T-cell (primary cell): ENCODE results near the gene CD34. TPM values are rescaled to one million over a fixed set of nuclear protein-coding genes. Genes with fewer than 3 reads are reported as not detected.

Source experiments
- ATAC-seq, 4 experiments: fragments of 200-7000 bp in 3 of 4; fragments of 150-1000 bp in 1 of 4; cut with Tn5 transposase; replicated peaks in 1 of 4; 1 replicate in 3 of 4; 2 replicates in 1 of 4; pipeline ENCODE4 v1.10.0; 2021; ENCODE audit warnings: moderate library complexity in 3 of 4, mild to moderate bottlenecking in 2 of 4, moderate number of reproducible peaks in 1 of 4
- CTCF ChIA-PET, 2 donors: fragments of 300-600 bp; sonication (Branson Sonifier 250); formaldehyde crosslinking; loops; one replicate each; lab custom pipeline; 2022; ENCODE audit warnings: antibody characterized with exemption in 2 of 2; lab: Charles Lee
- POLR2A ChIA-PET, 2 donors: fragments of 300-600 bp; sonication (Branson Sonifier 250); formaldehyde crosslinking; loops; one replicate each; lab custom pipeline; 2022; ENCODE audit warnings: antibody characterized with exemption in 2 of 2; lab: Charles Lee
- DNase-seq, 35 experiments: peaks; one replicate each; pipeline versions ENCODE4 v3.0.0 to v3.0.0-alpha.2; 2013 to 2023
- H3K27ac ChIP-seq: one replicate; pipeline ENCODE4 v1.5.1; 2013; ENCODE audit warnings: low read length
- H3K27me3 ChIP-seq, 2 experiments: replicated peaks in 1 of 2; 1 replicate in 1 of 2; 2 replicates in 1 of 2; pipeline versions ENCODE4 v1.6.1 to v1.7.0; 2013; ENCODE audit warnings: low read length in 1 of 2, mixed read lengths in 1 of 2; ENCODE audit not compliant: control insufficient read depth in 2 of 2, insufficient read depth in 2 of 2; ENCODE audit errors: extremely low read depth in 1 of 2
- H3K36me3 ChIP-seq, 2 donors: 1 replicate in 1 of 2; 2 replicates in 1 of 2; pipeline versions ENCODE4 v1.6.1 to v1.7.0; 2013; ENCODE audit warnings: low read length in 1 of 2; ENCODE audit not compliant: control insufficient read depth in 2 of 2, insufficient read depth in 1 of 2; ENCODE audit errors: extremely low read depth in 1 of 2
- H3K4me1 ChIP-seq, 2 experiments: 1 replicate in 1 of 2; 2 replicates in 1 of 2; pipeline versions ENCODE4 v1.6.1 to v1.7.0; 2013; ENCODE audit warnings: low read length in 2 of 2, mixed read lengths in 1 of 2; ENCODE audit not compliant: insufficient read depth in 2 of 2, control insufficient read depth in 1 of 2; ENCODE audit errors: extremely low read depth in 1 of 2
- H3K4me3 ChIP-seq, 2 donors: 1 replicate in 1 of 2; 2 replicates in 1 of 2; pipeline versions ENCODE4 v1.5.1 to v1.7.0; 2013; ENCODE audit warnings: mild to moderate bottlenecking in 2 of 2, low read length in 1 of 2, moderate library complexity in 1 of 2; ENCODE audit not compliant: control insufficient read depth in 1 of 2; ENCODE audit errors: extremely low read depth in 1 of 2
- H3K9me3 ChIP-seq: 2 replicates; pipeline ENCODE4 v1.7.0; 2013
- H3K27ac Mint-ChIP-seq, 2 donors: one replicate each; pipeline ENCODE4 v1.8.0; 2020 to 2021; ENCODE audit warnings: mild to moderate bottlenecking in 2 of 2, mixed read lengths in 2 of 2
- H3K27me3 Mint-ChIP-seq, 2 donors: one replicate each; pipeline ENCODE4 v1.8.0; 2021 to 2022; ENCODE audit warnings: mixed read lengths in 2 of 2
- H3K36me3 Mint-ChIP-seq: one replicate; pipeline ENCODE4 v1.8.0; 2021; ENCODE audit warnings: mixed read lengths
- H3K4me1 Mint-ChIP-seq, 3 donors: one replicate each; pipeline ENCODE4 v1.8.0; 2020 to 2022; ENCODE audit warnings: mixed read lengths in 3 of 3, mild to moderate bottlenecking in 1 of 3
- H3K4me3 Mint-ChIP-seq, 3 donors: one replicate each; pipeline ENCODE4 v1.8.0; 2020 to 2022; ENCODE audit warnings: mild to moderate bottlenecking in 3 of 3, mixed read lengths in 3 of 3, moderate library complexity in 3 of 3
- H3K9me3 Mint-ChIP-seq, 3 donors: one replicate each; pipeline ENCODE4 v1.8.0; 2020 to 2022; ENCODE audit warnings: mixed read lengths in 3 of 3
- WGBS: methylation state at CpG from one replicate; pipeline ENCODE4 v1.1.5; 2013; ENCODE audit warnings: missing lambda C conversion rate; ENCODE audit not compliant: insufficient coverage; 5-methylcytosine and 5-hydroxymethylcytosine counted together
- total RNA-seq, 35 experiments: library from RNA in 6 of 35; stranded (reverse) in 6 of 35; fragments of 120-200 nt in 1 of 35; gene quantifications; one replicate each; pipeline versions ENCODE4 v1.2.1 to v1.2.4 and lab custom pipeline; 2013 to 2026

Gene CD34
- total RNA-seq, 5 donors from 2014 or later (not counting 1 experiment from before 2014, with no cell fraction given): 0.57 to 1.6 (median 0.83) TPM

DNA sequence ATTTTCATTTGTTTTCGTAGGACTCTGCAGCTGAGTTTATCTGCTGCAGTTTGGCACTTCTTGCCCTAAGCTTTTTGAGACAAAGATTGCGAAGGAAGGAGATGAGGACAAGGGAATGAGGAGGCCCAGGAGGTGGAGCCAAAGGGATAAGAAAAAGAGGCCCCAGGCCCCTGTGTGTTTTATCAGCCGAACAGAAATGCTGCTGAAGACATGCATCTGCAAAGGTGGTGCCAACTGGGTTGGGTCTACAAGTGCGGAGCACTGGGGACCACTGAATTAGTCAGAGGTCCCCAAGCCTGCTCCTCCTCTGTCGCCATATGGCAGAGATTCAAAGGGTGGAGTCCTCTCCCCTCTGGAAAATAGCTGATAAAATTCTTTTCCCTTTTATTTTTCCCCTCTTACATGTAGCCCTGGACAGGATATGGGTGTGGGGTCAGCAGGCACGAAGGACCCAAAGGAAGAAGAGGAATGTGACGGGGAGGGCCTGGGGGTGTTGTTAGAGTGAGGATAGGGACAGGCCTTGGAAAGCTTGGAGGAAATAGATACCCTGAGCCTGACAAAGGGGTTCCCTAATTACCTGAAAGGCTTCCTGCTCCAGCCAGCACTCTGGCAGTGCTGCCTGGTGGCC lies 2.7 kb downstream of the CD34 start:
- no peaks in the 10 kb centered on the region for H3K36me3 ChIP-seq
- Mint-ChIP-seq H3K36me3 (peaks cover 3% of the 10 kb centered on the region), H3K4me3 (no peak overlapping the region), H3K4me1 (peaks cover 19 to 25% (median 22%) of the 10 kb centered on the region in 3 donors), H3K27me3 (peaks cover 47 to 52% of the 10 kb centered on the region in 2 donors), H3K9me3 (no peaks in the 10 kb centered on the region), H3K27ac (no peak overlapping the region)
- CTCF ChIA-PET: no interaction called here
- H3K9me3 ChIP-seq: no peaks in the 10 kb centered on the region
- H3K4me1 ChIP-seq: peaks cover 0 to 13% of the 10 kb centered on the region in 2 experiments
- POLR2A ChIA-PET: no interaction called here
- no peak for ATAC-seq
- H3K27me3 ChIP-seq: peaks cover 0 to 35% of the 10 kb centered on the region in 2 experiments
- no peak for DNase-seq
- no peak overlapping the region for H3K4me3 ChIP-seq
- no peak overlapping the region for H3K27ac ChIP-seq
- WGBS: 76% methylated on average over 4 of the region's 7 CpGs

DNA sequence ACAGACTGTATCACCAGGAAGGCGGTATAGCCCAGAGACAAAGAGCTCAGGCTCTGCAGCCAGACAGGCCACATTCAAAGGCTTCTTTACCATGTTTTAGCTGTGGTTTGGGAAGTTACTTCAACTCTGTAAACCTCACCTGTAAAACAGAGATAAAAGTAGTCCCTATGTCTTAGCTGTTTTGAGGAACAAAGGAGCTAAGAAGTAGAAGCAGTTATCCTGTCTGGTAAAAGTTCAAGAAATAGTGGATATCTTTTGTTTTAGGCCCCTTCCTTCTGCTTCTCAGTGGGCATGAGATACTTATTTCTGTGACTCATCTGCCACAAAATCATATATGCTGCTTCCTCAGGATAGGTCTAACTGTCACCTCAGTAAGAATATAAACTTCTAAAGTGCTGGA lies 6.5 kb downstream of the CD34 start:
- H3K27ac Mint-ChIP-seq: no peak overlapping the region
- peaks cover 11 to 16% of the 10 kb centered on the region in 2 donors for H3K27me3 Mint-ChIP-seq

DNA sequence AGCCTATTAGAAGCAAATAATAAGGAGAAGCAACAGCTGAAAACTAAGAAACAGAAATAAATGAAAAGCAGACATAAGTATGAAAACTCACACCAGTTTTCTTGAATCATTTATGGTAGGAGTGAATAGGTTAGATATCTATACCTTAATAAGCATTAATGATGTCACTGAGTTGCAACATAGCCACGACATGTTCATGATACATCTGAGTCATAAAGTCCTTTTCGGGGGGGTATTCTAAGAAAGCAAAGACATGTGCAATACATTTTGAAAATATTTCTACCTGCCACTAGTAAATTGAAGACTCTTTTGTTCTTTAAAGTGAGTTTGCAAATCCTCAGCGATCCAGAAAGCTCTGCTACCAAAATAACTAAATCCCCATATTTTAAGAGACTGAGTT lies 7.2 kb downstream of the CD34 start:
- POLR2A ChIA-PET: no interaction called here

More for the DNA sequence above, 6.5 kb downstream of the CD34 start:
- Histone ChIP-seq H3K27ac (no peak overlapping the region), H3K9me3 (no peaks in the 10 kb centered on the region), H3K4me1 (no peaks in the 10 kb centered on the region), H3K27me3 (peaks cover 0 to 8% of the 10 kb centered on the region in 2 experiments), H3K4me3 (no peak overlapping the region), H3K36me3 (no peaks in the 10 kb centered on the region)
- no CpG with 5 or more reads among the region's 1 CpG for WGBS
- ChIA-PET CTCF (interaction anchor here (1.0 to 1.7 kb wide), 3 partner anchors 18 to 23 kb away, joined by 4 to 6 read pairs (median 4); no protein-coding TSS in a partner anchor), POLR2A (no interaction called here)
- no peaks in the 10 kb centered on the region for H3K36me3 Mint-ChIP-seq
- DNase-seq (no peak), ATAC-seq (no peak)
- no peaks in the 10 kb centered on the region for H3K9me3 Mint-ChIP-seq
- no peaks in the 10 kb centered on the region for H3K4me1 Mint-ChIP-seq
- no peak overlapping the region for H3K4me3 Mint-ChIP-seq

DNA sequence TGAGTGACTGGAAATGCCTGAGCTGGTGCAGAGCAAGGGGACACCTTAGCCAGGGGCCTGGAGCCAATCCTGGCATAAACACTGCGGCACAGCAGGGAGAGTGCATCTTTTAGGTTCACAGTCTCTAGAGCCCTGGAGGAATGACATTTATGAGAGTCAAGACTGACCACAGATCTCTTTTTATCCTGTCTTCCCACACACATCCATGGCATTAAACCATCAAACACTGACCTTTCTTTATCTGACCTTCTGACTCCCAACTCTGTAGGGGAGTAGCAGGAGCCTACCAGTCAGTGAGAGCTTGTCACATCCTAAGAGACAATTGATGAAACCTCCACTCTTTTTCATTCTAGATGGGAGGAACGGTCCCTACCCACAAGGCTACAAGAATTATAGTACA lies 7.9 kb downstream of the CD34 start:
- WGBS: 67% methylated on average over 1 of the region's 2 CpGs
- Mint-ChIP-seq H3K27me3 (peaks cover 4 to 9% of the 10 kb centered on the region in 2 donors), H3K9me3 (no peaks in the 10 kb centered on the region), H3K4me1 (no peaks in the 10 kb centered on the region), H3K36me3 (no peaks in the 10 kb centered on the region), H3K4me3 (no peak overlapping the region), H3K27ac (no peak overlapping the region)
- Histone ChIP-seq H3K36me3 (no peaks in the 10 kb centered on the region), H3K4me3 (no peak overlapping the region), H3K27me3 (no peaks in the 10 kb centered on the region), H3K9me3 (no peaks in the 10 kb centered on the region), H3K27ac (no peak overlapping the region), H3K4me1 (no peaks in the 10 kb centered on the region)
- no peak for DNase-seq
- CTCF ChIA-PET: interaction anchor here in 1 of 2 donors (1.7 kb wide), 1 partner anchor 18 kb away, joined by 6 read pairs; no protein-coding TSS in a partner anchor
- ATAC-seq: no peak
- POLR2A ChIA-PET: no interaction called here

More for the DNA sequence above, 7.2 kb downstream of the CD34 start:
- no peaks in the 10 kb centered on the region for H3K4me1 Mint-ChIP-seq
- ATAC-seq: no peak
- CTCF ChIA-PET: interaction anchor here (1.0 to 1.7 kb wide), 2 partner anchors 17 to 19 kb away, joined by 4 to 6 read pairs; no protein-coding TSS in a partner anchor
- H3K27ac ChIP-seq: no peak overlapping the region
- H3K36me3 ChIP-seq: no peaks in the 10 kb centered on the region
- no peaks in the 10 kb centered on the region for H3K9me3 Mint-ChIP-seq
- H3K27me3 Mint-ChIP-seq: peaks cover 6 to 10% of the 10 kb centered on the region in 2 donors
- no peak for DNase-seq
- no peak overlapping the region for H3K4me3 Mint-ChIP-seq
- no peaks in the 10 kb centered on the region for H3K9me3 ChIP-seq
- H3K4me1 ChIP-seq: no peaks in the 10 kb centered on the region
- WGBS: no CpG with 5 or more reads among the region's 3 CpGs
- H3K36me3 Mint-ChIP-seq: no peaks in the 10 kb centered on the region
- no peak overlapping the region for H3K27ac Mint-ChIP-seq
- H3K27me3 ChIP-seq: peaks cover 0 to 3% of the 10 kb centered on the region in 2 experiments
- H3K4me3 ChIP-seq: no peak overlapping the region

DNA sequence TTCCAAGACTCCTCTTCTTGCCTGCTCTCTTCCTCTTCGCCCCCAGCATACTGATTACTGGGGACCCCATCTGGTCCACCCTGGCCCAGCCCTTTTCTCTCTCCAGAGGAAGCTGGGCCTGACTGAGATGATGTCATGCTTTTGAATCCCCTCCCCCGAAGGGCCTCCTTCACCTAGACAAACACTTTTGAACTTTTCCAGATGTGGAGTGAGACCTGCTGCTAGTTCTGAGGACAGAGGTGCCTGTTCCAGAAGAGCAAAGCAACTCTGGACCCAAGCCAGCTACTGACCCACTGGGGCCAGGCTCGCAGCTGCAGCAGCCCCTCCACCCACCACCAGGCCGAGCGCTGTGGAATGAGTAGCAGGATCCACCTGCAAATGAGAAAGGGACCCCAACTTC lies 8.4 kb downstream of the CD34 start:
- no peaks in the 10 kb centered on the region for H3K36me3 Mint-ChIP-seq
- POLR2A ChIA-PET: no interaction called here
- Histone ChIP-seq H3K27ac (no peak overlapping the region), H3K9me3 (no peaks in the 10 kb centered on the region), H3K4me1 (no peaks in the 10 kb centered on the region), H3K36me3 (no peaks in the 10 kb centered on the region), H3K27me3 (no peaks in the 10 kb centered on the region), H3K4me3 (no peak overlapping the region)
- CTCF ChIA-PET: no interaction called here
- H3K27me3 Mint-ChIP-seq: peaks cover under 1 to 5% of the 10 kb centered on the region in 2 donors
- no peak overlapping the region for H3K4me3 Mint-ChIP-seq
- 78% methylated on average over 4 of the region's 5 CpGs for WGBS
- H3K27ac Mint-ChIP-seq: no peak overlapping the region
- no peaks in the 10 kb centered on the region for H3K9me3 Mint-ChIP-seq
- no peak for DNase-seq
- ATAC-seq: no peak
- H3K4me1 Mint-ChIP-seq: no peaks in the 10 kb centered on the region

DNA sequence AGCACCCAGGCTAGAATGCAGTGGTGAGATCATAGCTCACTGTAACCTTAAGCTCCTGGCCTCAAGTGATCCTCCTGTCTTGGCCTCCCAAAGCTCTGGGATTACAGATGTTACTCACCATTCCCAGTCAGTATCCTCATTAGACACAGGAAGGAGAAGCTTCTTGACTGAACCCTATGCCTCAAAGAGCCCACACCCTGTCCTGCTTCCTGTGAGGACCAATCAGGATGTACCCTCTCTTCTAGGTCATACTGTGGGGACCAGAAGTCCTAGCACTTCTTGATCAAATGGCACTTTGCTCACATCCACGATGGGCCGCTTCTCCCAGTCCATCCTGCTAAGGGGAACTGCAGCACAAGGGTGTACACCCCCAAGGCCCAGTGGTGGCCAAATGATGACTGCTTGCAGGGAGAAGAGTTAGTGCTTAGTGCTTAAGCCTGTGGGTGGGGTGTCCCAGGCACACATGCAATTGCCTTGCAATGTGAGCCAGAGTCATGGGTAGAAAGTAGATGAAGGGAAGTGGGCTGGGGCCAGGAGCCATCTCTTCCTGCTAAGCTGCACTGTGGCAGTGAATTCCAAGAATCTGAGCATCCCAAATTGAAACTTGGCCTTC lies 9.8 kb downstream of the CD34 start:
- DNase-seq: no peak
- H3K9me3 ChIP-seq: no peaks in the 10 kb centered on the region
- WGBS: 100% methylated on average over 2 of the region's 2 CpGs
- H3K4me1 ChIP-seq: no peaks in the 10 kb centered on the region
- Mint-ChIP-seq H3K9me3 (no peaks in the 10 kb centered on the region), H3K4me3 (no peak overlapping the region), H3K36me3 (no peaks in the 10 kb centered on the region), H3K27ac (no peak overlapping the region), H3K4me1 (no peaks in the 10 kb centered on the region), H3K27me3 (no peaks in the 10 kb centered on the region)
- H3K36me3 ChIP-seq: no peaks in the 10 kb centered on the region
- H3K27me3 ChIP-seq: no peaks in the 10 kb centered on the region
- POLR2A ChIA-PET: interaction anchor here in 1 of 2 donors (0.6 kb wide), 1 partner anchor 570 kb away, joined by 3 read pairs; no protein-coding TSS in a partner anchor
- H3K27ac ChIP-seq: no peak overlapping the region
- no peak for ATAC-seq
- no peak overlapping the region for H3K4me3 ChIP-seq
- CTCF ChIA-PET: no interaction called here
